Adrenal gland (tissue), 12 donors: Measurements from ENCODE around the gene CDK14. TPM values are rescaled to one million over a fixed set of nuclear protein-coding genes. Genes with fewer than 3 reads are reported as not detected.

Source experiments
- DNase-seq, 7 donors: peaks; one replicate each; pipeline ENCODE4 v3.0.0-alpha.2; 2019 to 2020
- H3K27ac ChIP-seq, 5 donors: fragments of 200-600 bp; sonication (generic) in 4 of 5; 1 replicate in 3 of 5; 2 replicates in 2 of 5; pipeline versions ENCODE4 v1.5.1 to v1.8.0; 2016 to 2020; ENCODE audit warnings: mild to moderate bottlenecking in 1 of 5
- H3K27me3 ChIP-seq: fragments of 200-600 bp; 2 replicates; pipeline ENCODE4 v1.8.0; 2021
- H3K36me3 ChIP-seq, 2 donors: fragments of 200-600 bp; replicated peaks in 1 of 2; 1 replicate in 1 of 2; 2 replicates in 1 of 2; pipeline versions ENCODE4 v1.5.1 to v1.8.0; 2018 to 2022
- H3K4me1 ChIP-seq, 2 donors: fragments of 200-600 bp; replicated peaks in 1 of 2; 1 replicate in 1 of 2; 2 replicates in 1 of 2; pipeline versions ENCODE4 v1.5.1 to v1.8.0; 2018 to 2021
- H3K4me3 ChIP-seq, 4 donors: fragments of 200-600 bp; sonication (generic) in 3 of 4; one replicate each; pipeline ENCODE4 v1.5.1; 2016 to 2018
- H3K9me3 ChIP-seq, 3 donors: fragments of 200-600 bp; sonication (generic) in 1 of 3; replicated peaks in 1 of 3; 1 replicate in 2 of 3; 2 replicates in 1 of 3; pipeline versions ENCODE4 v1.5.1 to v1.8.0; 2016 to 2021
- CTCF ChIP-seq, 6 experiments: fragments of 450-650 bp in 4 of 6; fragments of 200-600 bp in 2 of 6; sonication (generic) in 1 of 6; IDR thresholded peaks; 1 replicate in 5 of 6; 2 replicates in 1 of 6; pipeline versions ENCODE4 v1.5.1 to v1.8.0; 2016 to 2021; ENCODE audit warnings: antibody characterized with exemption in 6 of 6, mild to moderate bottlenecking in 2 of 6, moderate library complexity in 1 of 6
- POLR2A ChIP-seq, 2 donors: fragments of 450-650 bp; IDR thresholded peaks; one replicate each; pipeline ENCODE4 v1.6.1; 2017; ENCODE audit warnings: antibody characterized with exemption in 2 of 2, mild to moderate bottlenecking in 2 of 2, moderate library complexity in 1 of 2
- WGBS, 4 donors: extraction: QIAGEN DNeasy Blood & Tissue Kit in 2 of 4; methylation state at CpG; one replicate each; pipeline versions ENCODE4 v1.1.5 to v1.1.7; 2013 to 2017; 5-methylcytosine and 5-hydroxymethylcytosine counted together
- intact Hi-C, 2 donors: fragments of 100-400 bp; cut with DNase I; formaldehyde crosslinking; loops; one replicate each; pipeline versions ENCODE4 v1.14.1 to v1.15.0; 2022 to 2023
- polyA plus RNA-seq, 3 donors: library from polyadenylated mRNA; stranded (reverse); fragments of 200-250 nt in 2 of 3; fragments of 350-450 nt in 1 of 3; fragmentation: Illumina TruSeq in 1 of 3; extraction: RNeasy Lipid Tissue Mini Kit (QIAGEN cat#74804) in 1 of 3; gene quantifications; one replicate each; pipeline ENCODE4 v1.2.3, GENCODE V29; 2013 to 2014
- total RNA-seq, 9 donors: library from RNA; depleted of rRNA in 4 of 9; stranded (reverse); fragments of >200 nt in 4 of 9; fragments of 120-200 nt in 1 of 9; fragmentation: NEBNext Ultra II Directional in 1 of 9; extraction: Animal tissue kit (Norgen Biotek cat#: 25700) in 1 of 9; gene quantifications; one replicate each; pipeline versions ENCODE4 v1.1.0 to v1.2.4, GENCODE V29; 2013 to 2023
- donor health status: healthy with polysubstance abuse.
- donor health status: Bipolar disorder and iron deficiency.
- donor health status: DM: yes; HTN: yes; CAD: no.
- donor health status: DM: no; HTN: no; CAD: no.
- donor health status: DM: no; HTN: no; CAD: no.
- donor health status: DM: yes; HTN: yes; CAD: no.

The CDK14 gene
- total and polyA plus RNA-seq, 12 donors = 1.9 to 14.5 (median 7.6) TPM

- Histone ChIP-seq H3K27ac (no peak overlapping the region), H3K36me3 (no peaks in the 10 kb centered on the region), H3K4me1 (peaks cover 5 to 7% of the 10 kb centered on the region in 2 donors), H3K9me3 (no peaks in the 10 kb centered on the region), H3K4me3 (no peak overlapping the region), H3K27me3 (no peaks in the 10 kb centered on the region)
- intact Hi-C loops = no loop called here
- no peak for TF ChIP-seq CTCF (IDR thresholded peaks at IDR 0.05)
- no peak for TF ChIP-seq POLR2A (IDR thresholded peaks at IDR 0.05)
- no peak for DNase-seq
- WGBS, 4 donors = 88 to 97% (median 90%) methylated on average over 6 of the region's 6 CpGs
Observed at GRCh38 chr7:91235211-91235832, 639.2 kb downstream of the CDK14 start.

- Histone ChIP-seq H3K4me3 (no peak overlapping the region), H3K36me3 (no peaks in the 10 kb centered on the region), H3K27ac (no peak overlapping the region), H3K4me1 (peaks cover 13 to 15% of the 10 kb centered on the region in 2 donors), H3K9me3 (no peaks in the 10 kb centered on the region), H3K27me3 (no peaks in the 10 kb centered on the region)
- intact Hi-C loops = no loop called here
- TF ChIP-seq CTCF (IDR thresholded peaks at IDR 0.05) (no peak), POLR2A (IDR thresholded peaks at IDR 0.05) (no peak)
- peak in 5 of 7 donors; percentile 15 to 56 (median 24) for DNase-seq
- 51 to 81% (median 65%) methylated on average over 2 of the region's 2 CpGs for WGBS, 4 donors
Observed at GRCh38 chr7:91239171-91239604, 643.1 kb downstream of the CDK14 start.

- intact Hi-C loops = no loop called here
- no peak for TF ChIP-seq POLR2A (IDR thresholded peaks at IDR 0.05)
- TF ChIP-seq CTCF (IDR thresholded peaks at IDR 0.05) = no peak
- Histone ChIP-seq H3K27me3 (no peaks in the 10 kb centered on the region), H3K4me1 (peaks cover 13 to 15% of the 10 kb centered on the region in 2 donors), H3K27ac (no peak overlapping the region), H3K4me3 (no peak overlapping the region), H3K9me3 (no peaks in the 10 kb centered on the region), H3K36me3 (no peaks in the 10 kb centered on the region)
- DNase-seq = no peak
- WGBS, 4 donors = 84 to 100% (median 87%) methylated on average over 1 of the region's 1 CpG
Observed at GRCh38 chr7:91239772-91240171, 643.7 kb downstream of the CDK14 start.

GRCh38 chr7:91240376-91240941 lies 644.3 kb downstream of the CDK14 start:
- Histone ChIP-seq H3K36me3 (no peaks in the 10 kb centered on the region), H3K4me3 (no peak overlapping the region), H3K4me1 (peaks cover 13 to 15% of the 10 kb centered on the region in 2 donors), H3K27ac (peak overlapping the region in 3 of 5 donors; percentile 55 to 65 (median 61)), H3K9me3 (no peaks in the 10 kb centered on the region), H3K27me3 (no peaks in the 10 kb centered on the region)
- TF ChIP-seq CTCF (IDR thresholded peaks at IDR 0.05) = no peak
- TF ChIP-seq POLR2A (IDR thresholded peaks at IDR 0.05) = no peak
- peak in 5 of 7 donors; percentile 38 to 66 (median 53) for DNase-seq
- WGBS, 4 donors = 6 to 13% (median 9%) methylated on average over 2 of the region's 2 CpGs
- intact Hi-C loops = no loop called here
